ENCODE results near the gene SMIM5.

Gene SMIM5

GRCh38 chr17:75652341-75652740 is 19.1 kb downstream of the SMIM5 start:
- Histone ChIP-seq H4K8ac (ENCODE audit: low read depth, low read length) (no peak overlapping the region), H3K4me1 (ENCODE audit: control insufficient read depth in 1 of 2, insufficient read depth in 2 of 2, low read length in 2 of 2) (no peaks in the 10 kb centered on the region), H2BK12ac (ENCODE audit: low read length) (no peak overlapping the region), H3K27me3 (ENCODE audit: insufficient read depth, low read length) (no peaks in the 10 kb centered on the region), H3K9me3 (ENCODE audit: insufficient read depth, low read depth, low read length) (no peaks in the 10 kb centered on the region), H4K12ac (ENCODE audit: low read depth, low read length) (no peak overlapping the region), H3K4me2 (ENCODE audit: low read length) (no peak overlapping the region), H2AK5ac (ENCODE audit: low read length) (peak overlapping the region; percentile 18), H3K18ac (ENCODE audit: low read length) (no peak overlapping the region), H2AFZ (ENCODE audit: insufficient read depth, low read length, poor library complexity) (no peak overlapping the region), H3K4ac (ENCODE audit: low read depth, low read length) (no peak overlapping the region), H3K36me3 (ENCODE audit: control insufficient read depth in 1 of 2, insufficient read depth in 2 of 2, low read length in 2 of 2) (peaks cover 14 to 27% of the 10 kb centered on the region in 2 experiments), H3K4me3 (ENCODE audit: low read depth, low read length) (no peak overlapping the region), H2BK120ac (ENCODE audit: insufficient read depth, low read length, poor library complexity) (no peak overlapping the region), H3K23ac (ENCODE audit: low read length) (no peak overlapping the region), H3K9ac (ENCODE audit: low read length) (no peak overlapping the region), H3K79me2 (ENCODE audit: control insufficient read depth, insufficient read depth, low read length, poor library complexity) (no peaks in the 10 kb centered on the region), H3K14ac (ENCODE audit: low read length) (no peak overlapping the region), H2BK5ac (ENCODE audit: low read depth, low read length, poor library complexity) (no peak overlapping the region), H3K27ac (ENCODE audit: low read depth, low read length) (no peak overlapping the region), H3K79me1 (ENCODE audit: low read length) (no peaks in the 10 kb centered on the region), H4K91ac (ENCODE audit: low read depth, low read length) (no peak overlapping the region)
- DNase-seq, result no peak
- no CpG with 5 or more reads among the region's 5 CpGs for WGBS (ENCODE audit: extremely low coverage, insufficient coverage, insufficient read length)

- Histone ChIP-seq H3K4me3 (ENCODE audit: low read depth, low read length) (no peak overlapping the region), H3K23ac (ENCODE audit: low read length) (no peak overlapping the region), H4K12ac (ENCODE audit: low read depth, low read length) (no peak overlapping the region), H4K91ac (ENCODE audit: low read depth, low read length) (no peak overlapping the region), H2AK5ac (ENCODE audit: low read length) (peak overlapping the region; percentile 50), H3K4ac (ENCODE audit: low read depth, low read length) (no peak overlapping the region), H3K14ac (ENCODE audit: low read length) (no peak overlapping the region), H3K18ac (ENCODE audit: low read length) (no peak overlapping the region), H3K4me1 (ENCODE audit: control insufficient read depth in 1 of 2, insufficient read depth in 2 of 2, low read length in 2 of 2) (no peaks in the 10 kb centered on the region), H3K36me3 (ENCODE audit: control insufficient read depth in 1 of 2, insufficient read depth in 2 of 2, low read length in 2 of 2) (peaks cover 14 to 28% of the 10 kb centered on the region in 2 experiments), H3K27ac (ENCODE audit: low read depth, low read length) (no peak overlapping the region), H2AFZ (ENCODE audit: insufficient read depth, low read length, poor library complexity) (no peak overlapping the region), H2BK120ac (ENCODE audit: insufficient read depth, low read length, poor library complexity) (no peak overlapping the region), H3K4me2 (ENCODE audit: low read length) (no peak overlapping the region), H3K27me3 (ENCODE audit: insufficient read depth, low read length) (no peaks in the 10 kb centered on the region), H3K9ac (ENCODE audit: low read length) (no peak overlapping the region), H3K79me1 (ENCODE audit: low read length) (no peaks in the 10 kb centered on the region), H2BK12ac (ENCODE audit: low read length) (peak overlapping the region; percentile 17), H3K79me2 (ENCODE audit: control insufficient read depth, insufficient read depth, low read length, poor library complexity) (no peaks in the 10 kb centered on the region), H2BK5ac (ENCODE audit: low read depth, low read length, poor library complexity) (no peak overlapping the region), H4K8ac (ENCODE audit: low read depth, low read length) (no peak overlapping the region), H3K9me3 (ENCODE audit: insufficient read depth, low read depth, low read length) (no peaks in the 10 kb centered on the region)
- peak in 1 of 2 donors; percentile 49 for DNase-seq
- no CpG with 5 or more reads among the region's 6 CpGs for whole genome bisulfite sequencing (ENCODE audit: extremely low coverage, insufficient coverage, insufficient read length)
Observed at GRCh38 chr17:75652934-75653549, 19.8 kb downstream of the SMIM5 start.

- H3K4me3 ChIP-seq (ENCODE audit: low read depth, low read length), result no peak overlapping the region
- H2BK5ac ChIP-seq (ENCODE audit: low read depth, low read length, poor library complexity), result no peak overlapping the region
- no peak overlapping the region for H4K91ac ChIP-seq (ENCODE audit: low read depth, low read length)
- no peaks in the 10 kb centered on the region for H3K79me2 ChIP-seq (ENCODE audit: control insufficient read depth, insufficient read depth, low read length, poor library complexity)
- no CpG with 5 or more reads among the region's 2 CpGs for whole genome bisulfite sequencing (ENCODE audit: extremely low coverage, insufficient coverage, insufficient read length)
- no peak overlapping the region for H2AK5ac ChIP-seq (ENCODE audit: low read length)
- H3K4me1 ChIP-seq (ENCODE audit: control insufficient read depth in 1 of 2, insufficient read depth in 2 of 2, low read length in 2 of 2), result no peaks in the 10 kb centered on the region
- H3K36me3 ChIP-seq (ENCODE audit: control insufficient read depth in 1 of 2, insufficient read depth in 2 of 2, low read length in 2 of 2), result peaks cover 14 to 30% of the 10 kb centered on the region in 2 experiments
- H2BK12ac ChIP-seq (ENCODE audit: low read length), result no peak overlapping the region
- H3K79me1 ChIP-seq (ENCODE audit: low read length), result no peaks in the 10 kb centered on the region
- no peak overlapping the region for H3K14ac ChIP-seq (ENCODE audit: low read length)
- DNase-seq, result peak in 1 of 2 donors; percentile 34
- H4K8ac ChIP-seq (ENCODE audit: low read depth, low read length), result no peak overlapping the region
- no peak overlapping the region for H4K12ac ChIP-seq (ENCODE audit: low read depth, low read length)
- H3K18ac ChIP-seq (ENCODE audit: low read length), result no peak overlapping the region
- no peaks in the 10 kb centered on the region for H3K9me3 ChIP-seq (ENCODE audit: insufficient read depth, low read depth, low read length)
- H3K27ac ChIP-seq (ENCODE audit: low read depth, low read length), result no peak overlapping the region
- no peak overlapping the region for H3K4ac ChIP-seq (ENCODE audit: low read depth, low read length)
- H3K4me2 ChIP-seq (ENCODE audit: low read length), result no peak overlapping the region
- H2AFZ ChIP-seq (ENCODE audit: insufficient read depth, low read length, poor library complexity), result no peak overlapping the region
- H3K23ac ChIP-seq (ENCODE audit: low read length), result no peak overlapping the region
- H2BK120ac ChIP-seq (ENCODE audit: insufficient read depth, low read length, poor library complexity), result no peak overlapping the region
- H3K27me3 ChIP-seq (ENCODE audit: insufficient read depth, low read length), result no peaks in the 10 kb centered on the region
- H3K9ac ChIP-seq (ENCODE audit: low read length), result no peak overlapping the region
Observed at GRCh38 chr17:75654176-75654575, 20.9 kb downstream of the SMIM5 start.

GRCh38 chr17:75658237-75658636 is 25.0 kb downstream of the SMIM5 start:
- no peak overlapping the region for H3K4me3 ChIP-seq (ENCODE audit: low read depth, low read length)

More at GRCh38 chr17:75658237-75658636, 25.0 kb downstream of the SMIM5 start:
- H4K91ac ChIP-seq (ENCODE audit: low read depth, low read length), result no peak overlapping the region
- H2AK5ac ChIP-seq (ENCODE audit: low read length), result no peak overlapping the region
- H3K14ac ChIP-seq (ENCODE audit: low read length), result no peak overlapping the region
- no peaks in the 10 kb centered on the region for H3K4me1 ChIP-seq (ENCODE audit: control insufficient read depth in 1 of 2, insufficient read depth in 2 of 2, low read length in 2 of 2)
- no peak overlapping the region for H4K8ac ChIP-seq (ENCODE audit: low read depth, low read length)
- WGBS (ENCODE audit: extremely low coverage, insufficient coverage, insufficient read length), result no CpG with 5 or more reads among the region's 5 CpGs
- H4K12ac ChIP-seq (ENCODE audit: low read depth, low read length), result no peak overlapping the region
- peaks cover 20 to 33% of the 10 kb centered on the region in 2 experiments for H3K36me3 ChIP-seq (ENCODE audit: control insufficient read depth in 1 of 2, insufficient read depth in 2 of 2, low read length in 2 of 2)
- no peaks in the 10 kb centered on the region for H3K27me3 ChIP-seq (ENCODE audit: insufficient read depth, low read length)
- H3K4ac ChIP-seq (ENCODE audit: low read depth, low read length), result no peak overlapping the region
- H3K79me1 ChIP-seq (ENCODE audit: low read length), result no peaks in the 10 kb centered on the region
- H3K23ac ChIP-seq (ENCODE audit: low read length), result no peak overlapping the region
- H3K79me2 ChIP-seq (ENCODE audit: control insufficient read depth, insufficient read depth, low read length, poor library complexity), result no peaks in the 10 kb centered on the region
- no peak overlapping the region for H2BK120ac ChIP-seq (ENCODE audit: insufficient read depth, low read length, poor library complexity)
- no peak overlapping the region for H2BK5ac ChIP-seq (ENCODE audit: low read depth, low read length, poor library complexity)
- H3K9ac ChIP-seq (ENCODE audit: low read length), result no peak overlapping the region
- DNase-seq, result no peak
- H3K4me2 ChIP-seq (ENCODE audit: low read length), result no peak overlapping the region
- H2AFZ ChIP-seq (ENCODE audit: insufficient read depth, low read length, poor library complexity), result no peak overlapping the region
- H2BK12ac ChIP-seq (ENCODE audit: low read length), result no peak overlapping the region
- no peak overlapping the region for H3K27ac ChIP-seq (ENCODE audit: low read depth, low read length)
- H3K9me3 ChIP-seq (ENCODE audit: insufficient read depth, low read depth, low read length), result no peaks in the 10 kb centered on the region
- no peak overlapping the region for H3K18ac ChIP-seq (ENCODE audit: low read length)

Data from trophoblast cell (in vitro differentiated cells and primary cell).